MCF 10A (cell line): ENCODE measurements around the gene ASPHD2. TPM values are rescaled to one million over a fixed set of nuclear protein-coding genes. Genes with fewer than 3 reads are reported as not detected.

Source experiments
- BruUV-seq: library from RNA; stranded (reverse); fragments of 400-500 nt; replicated peaks from 2 replicates; lab custom pipeline; 2021; lab: Mats Ljungman, UMichigan
- CTCF ChIA-PET: fragments of 300-600 bp; sonication (Branson Sonifier 250); formaldehyde crosslinking; extraction: SDS; loops from one replicate; lab custom pipeline; 2021; ENCODE audit warnings: antibody characterized with exemption, inconsistent platforms; lab: Yijun Ruan, JAX
- POLR2A ChIA-PET: fragments of 300-600, 350-650 bp; sonication (Branson Sonifier 250); formaldehyde crosslinking; extraction: SDS; loops from one replicate; lab custom pipeline; 2020; ENCODE audit warnings: antibody characterized with exemption, inconsistent platforms; lab: Yijun Ruan, JAX
- DNase-seq: peaks from one replicate; pipeline ENCODE4 v3.0.0-alpha.2; 2018; ENCODE audit not compliant: unreplicated experiment
- H3K27ac Mint-ChIP-seq: one replicate; pipeline ENCODE4 v1.8.0; 2022; ENCODE audit warnings: mild to moderate bottlenecking, low read depth, mixed read lengths; ENCODE audit not compliant: unreplicated experiment
- H3K27me3 Mint-ChIP-seq: one replicate; pipeline ENCODE4 v1.8.0; 2022; ENCODE audit warnings: mixed read lengths; ENCODE audit not compliant: insufficient read depth, unreplicated experiment
- H3K36me3 Mint-ChIP-seq: one replicate; pipeline ENCODE4 v1.8.0; 2022; ENCODE audit warnings: mild to moderate bottlenecking, moderate library complexity, mixed read lengths; ENCODE audit not compliant: insufficient read depth, unreplicated experiment
- H3K4me1 Mint-ChIP-seq: one replicate; pipeline ENCODE4 v1.8.0; 2022; ENCODE audit warnings: mixed read lengths; ENCODE audit not compliant: insufficient read depth, unreplicated experiment
- H3K4me3 Mint-ChIP-seq: one replicate; pipeline ENCODE4 v1.8.0; 2022; ENCODE audit warnings: mild to moderate bottlenecking, moderate library complexity, mixed read lengths; ENCODE audit not compliant: unreplicated experiment
- H3K9me3 Mint-ChIP-seq: one replicate; pipeline ENCODE4 v1.8.0; 2022; ENCODE audit warnings: mixed read lengths; ENCODE audit not compliant: unreplicated experiment
- intact Hi-C: fragments of 100-400 bp; cut with micrococcal nuclease; formaldehyde crosslinking; loops from 2 replicates; pipeline ENCODE4 v1.14.1; 2022
- total RNA-seq: library from RNA; stranded (reverse); gene quantifications from 2 replicates; pipeline ENCODE4 v1.2.3, GENCODE V29; 2022
- TF ChIP-seq, protein P1 (sequence below): fragments of 200-600 bp; IDR thresholded peaks from one replicate; pipeline ENCODE4 v1.8.0; 2022; ENCODE audit warnings: antibody characterized with exemption, mild to moderate bottlenecking; ENCODE audit not compliant: unreplicated experiment

Gene ASPHD2
- total RNA-seq, 1 experiment from 2014 or later: 4.8 TPM

DNA sequence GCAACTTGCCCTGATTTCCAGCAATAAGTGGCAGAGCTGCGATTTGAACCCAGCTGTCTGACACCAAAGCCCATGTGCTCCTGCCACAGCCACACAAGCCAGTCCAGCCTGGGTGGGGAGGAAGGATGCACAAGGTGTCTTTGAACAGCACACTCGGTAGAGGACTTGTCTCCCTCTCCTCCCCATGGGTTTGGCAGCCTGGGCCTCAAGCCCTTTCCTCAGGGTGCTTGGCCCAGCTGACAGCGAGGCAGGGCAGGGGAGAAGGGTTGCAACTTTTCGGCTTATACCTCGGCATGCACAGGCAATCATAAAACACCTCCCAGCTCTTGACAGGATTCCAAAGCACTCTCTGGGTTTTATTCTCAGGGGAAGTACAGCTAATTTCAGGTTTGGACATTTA is 19.3 kb downstream of the ASPHD2 start:
- TF ChIP-seq, protein P1, sequence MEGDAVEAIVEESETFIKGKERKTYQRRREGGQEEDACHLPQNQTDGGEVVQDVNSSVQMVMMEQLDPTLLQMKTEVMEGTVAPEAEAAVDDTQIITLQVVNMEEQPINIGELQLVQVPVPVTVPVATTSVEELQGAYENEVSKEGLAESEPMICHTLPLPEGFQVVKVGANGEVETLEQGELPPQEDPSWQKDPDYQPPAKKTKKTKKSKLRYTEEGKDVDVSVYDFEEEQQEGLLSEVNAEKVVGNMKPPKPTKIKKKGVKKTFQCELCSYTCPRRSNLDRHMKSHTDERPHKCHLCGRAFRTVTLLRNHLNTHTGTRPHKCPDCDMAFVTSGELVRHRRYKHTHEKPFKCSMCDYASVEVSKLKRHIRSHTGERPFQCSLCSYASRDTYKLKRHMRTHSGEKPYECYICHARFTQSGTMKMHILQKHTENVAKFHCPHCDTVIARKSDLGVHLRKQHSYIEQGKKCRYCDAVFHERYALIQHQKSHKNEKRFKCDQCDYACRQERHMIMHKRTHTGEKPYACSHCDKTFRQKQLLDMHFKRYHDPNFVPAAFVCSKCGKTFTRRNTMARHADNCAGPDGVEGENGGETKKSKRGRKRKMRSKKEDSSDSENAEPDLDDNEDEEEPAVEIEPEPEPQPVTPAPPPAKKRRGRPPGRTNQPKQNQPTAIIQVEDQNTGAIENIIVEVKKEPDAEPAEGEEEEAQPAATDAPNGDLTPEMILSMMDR: no peak
- Mint-ChIP-seq H3K4me1 (no peaks in the 10 kb centered on the region), H3K27ac (no peak overlapping the region), H3K27me3 (no peaks in the 10 kb centered on the region), H3K36me3 (peaks cover 22% of the 10 kb centered on the region), H3K9me3 (no peaks in the 10 kb centered on the region), H3K4me3 (no peak overlapping the region)
- CTCF ChIA-PET: interaction anchor here (0.9 kb wide), 1 partner anchor 81 kb away, joined by 3 read pairs; no protein-coding TSS in a partner anchor
- intact Hi-C loops: no loop called here
- POLR2A ChIA-PET: no interaction called here
- DNase-seq: no peak
- no TSS peak for BruUV-seq

- no peaks in the 10 kb centered on the region for H3K27me3 Mint-ChIP-seq
- H3K27ac Mint-ChIP-seq: no peak overlapping the region
- H3K36me3 Mint-ChIP-seq: peaks cover 25% of the 10 kb centered on the region
- H3K9me3 Mint-ChIP-seq: no peaks in the 10 kb centered on the region
- TF ChIP-seq, protein P1: no peak
- no peak overlapping the region for H3K4me3 Mint-ChIP-seq
- intact Hi-C loops: no loop called here
- no TSS peak for BruUV-seq
- CTCF ChIA-PET: interaction anchor here (0.9 to 1.3 kb wide), 2 partner anchors 11 to 82 kb away, joined by 3 to 9 read pairs; no protein-coding TSS in a partner anchor
- no peaks in the 10 kb centered on the region for H3K4me1 Mint-ChIP-seq
- POLR2A ChIA-PET: no interaction called here
- DNase-seq: no peak
These were observed 19.9 kb downstream of the ASPHD2 start for GRCh38 chr22:26448941-26449340.

- ChIA-PET CTCF (no interaction called here), POLR2A (interaction anchor here (0.7 kb wide), 1 partner anchor 25 kb away, joined by 3 read pairs; no protein-coding TSS in a partner anchor)
- intact Hi-C loops: no loop called here
These were observed 21.6 kb downstream of the ASPHD2 start for GRCh38 chr22:26450453-26451185.

More at GRCh38 chr22:26450453-26451185, 21.6 kb downstream of the ASPHD2 start:
- TF ChIP-seq, protein P1: no peak
- no TSS peak for BruUV-seq
- Mint-ChIP-seq H3K27ac (no peak overlapping the region), H3K4me1 (no peaks in the 10 kb centered on the region), H3K36me3 (peaks cover 34% of the 10 kb centered on the region), H3K27me3 (no peaks in the 10 kb centered on the region), H3K9me3 (no peaks in the 10 kb centered on the region), H3K4me3 (no peak overlapping the region)
- DNase-seq: no peak
